Loucy (cell line): ENCODE results near the gene KCNK7.

Experiments
- CTCF ChIP-seq: fragments of 200-600 bp; sonication (generic); conservative IDR thresholded peaks from 2 replicates; pipeline ENCODE4 v1.5.1; 2014; ENCODE audit warnings: mild to moderate bottlenecking, antibody characterized with exemption, low read length
- EZH2phosphoT487 ChIP-seq: fragments of 200-600 bp; IDR thresholded peaks from 2 replicates; pipeline ENCODE4 v1.6.1; 2018; ENCODE audit warnings: antibody characterized with exemption, mild to moderate bottlenecking, moderate library complexity, borderline replicate concordance

GRCh38 chr11:65615229-65615949, 19.8 kb upstream of the KCNK7 start, which contains the start of gene PCNX3:
- TF ChIP-seq CTCF, result no peak
- TF ChIP-seq EZH2phosphoT487, result no peak
